Measurements from ENCODE around the gene SH3RF1.

GRCh38 chr4:169210504-169211118 lies 60.1 kb downstream of the SH3RF1 start:
- TF ChIP-seq CTCF (IDR thresholded peaks at IDR 0.05; ENCODE audit: low read depth, low read length) (no peak), EZH2phosphoT487 (IDR thresholded peaks at IDR 0.05; ENCODE audit: low read depth) (no peak)
